ENCODE measurements around the gene DQX1. TPM values are rescaled to one million over a fixed set of nuclear protein-coding genes. Genes with fewer than 3 reads are reported as not detected.

Gene DQX1
- total RNA-seq, 3 donors from 2014 or later (not counting 1 experiment from before 2014, with no cell fraction given), result 0.21 to 0.43 TPM; not detected in 1

DNA sequence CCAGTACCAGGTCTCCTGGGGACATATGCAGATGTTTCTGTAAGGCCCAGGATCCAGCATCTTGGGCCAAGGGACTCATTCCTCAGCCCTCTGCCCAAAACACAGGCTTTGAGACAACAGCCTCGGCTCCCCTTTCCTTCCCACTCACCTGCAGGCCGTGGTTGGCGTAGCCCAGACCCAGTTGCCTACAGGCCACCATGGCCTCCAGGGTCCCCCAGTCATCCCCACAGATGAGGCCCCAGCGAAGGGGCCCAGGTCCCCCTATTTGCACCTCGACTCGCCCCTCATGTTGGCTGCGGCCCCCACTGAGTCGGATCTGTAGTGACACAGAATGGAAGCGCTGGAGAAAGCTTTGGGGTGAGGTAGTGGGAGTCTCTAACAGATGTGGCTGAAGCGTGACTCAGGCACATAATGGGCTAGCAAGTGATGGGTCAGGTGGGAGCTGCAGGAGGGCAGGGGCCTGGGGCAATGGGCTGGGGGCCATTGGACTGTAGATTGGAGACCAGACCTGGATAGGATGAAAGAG, 9.5 kb upstream of the DQX1 start:
- H3K36me3 ChIP-seq (ENCODE audit: control insufficient read depth, insufficient read depth, low read length), result peaks cover 13% of the 10 kb centered on the region
- no peak for ATAC-seq
- Mint-ChIP-seq H3K4me3 (no peak overlapping the region), H3K9me3 (no peaks in the 10 kb centered on the region), H3K36me3 (no peaks in the 10 kb centered on the region), H3K4me1 (peaks cover 15 to 19% of the 10 kb centered on the region in 2 donors), H3K27me3 (ENCODE audit: low read depth in 2 of 2) (peaks cover 21 to 26% of the 10 kb centered on the region in 2 donors), H3K27ac (no peak overlapping the region)
- no peak overlapping the region for H3K27ac ChIP-seq (ENCODE audit: low read length)
- TF ChIP-seq, protein P1, sequence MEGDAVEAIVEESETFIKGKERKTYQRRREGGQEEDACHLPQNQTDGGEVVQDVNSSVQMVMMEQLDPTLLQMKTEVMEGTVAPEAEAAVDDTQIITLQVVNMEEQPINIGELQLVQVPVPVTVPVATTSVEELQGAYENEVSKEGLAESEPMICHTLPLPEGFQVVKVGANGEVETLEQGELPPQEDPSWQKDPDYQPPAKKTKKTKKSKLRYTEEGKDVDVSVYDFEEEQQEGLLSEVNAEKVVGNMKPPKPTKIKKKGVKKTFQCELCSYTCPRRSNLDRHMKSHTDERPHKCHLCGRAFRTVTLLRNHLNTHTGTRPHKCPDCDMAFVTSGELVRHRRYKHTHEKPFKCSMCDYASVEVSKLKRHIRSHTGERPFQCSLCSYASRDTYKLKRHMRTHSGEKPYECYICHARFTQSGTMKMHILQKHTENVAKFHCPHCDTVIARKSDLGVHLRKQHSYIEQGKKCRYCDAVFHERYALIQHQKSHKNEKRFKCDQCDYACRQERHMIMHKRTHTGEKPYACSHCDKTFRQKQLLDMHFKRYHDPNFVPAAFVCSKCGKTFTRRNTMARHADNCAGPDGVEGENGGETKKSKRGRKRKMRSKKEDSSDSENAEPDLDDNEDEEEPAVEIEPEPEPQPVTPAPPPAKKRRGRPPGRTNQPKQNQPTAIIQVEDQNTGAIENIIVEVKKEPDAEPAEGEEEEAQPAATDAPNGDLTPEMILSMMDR (IDR thresholded peaks at IDR 0.05), result no peak
- H3K9me3 ChIP-seq (ENCODE audit: control insufficient read depth, insufficient read depth, low read length), result no peaks in the 10 kb centered on the region
- DNase-seq, result no peak
- no peak overlapping the region for H3K4me3 ChIP-seq (ENCODE audit: low read length)
- intact Hi-C loops (cut with micrococcal nuclease), result no loop called here
- peaks cover 21% of the 10 kb centered on the region for H3K4me1 ChIP-seq (ENCODE audit: control insufficient read depth, insufficient read depth, low read length)
- 91% methylated on average over 10 of the region's 10 CpGs for WGBS (ENCODE audit: insufficient coverage)
- H3K27me3 ChIP-seq (ENCODE audit: control insufficient read depth, insufficient read depth, low read length), result no peaks in the 10 kb centered on the region

GRCh38 chr2:74534411-74534810, 8.4 kb upstream of the DQX1 start:
- no peak overlapping the region for H3K27ac ChIP-seq (ENCODE audit: low read length)
- WGBS (ENCODE audit: insufficient coverage), result 97% methylated on average over 11 of the region's 12 CpGs
- peaks cover 13% of the 10 kb centered on the region for H3K36me3 ChIP-seq (ENCODE audit: control insufficient read depth, insufficient read depth, low read length)
- Mint-ChIP-seq H3K36me3 (no peaks in the 10 kb centered on the region), H3K27ac (no peak overlapping the region), H3K27me3 (ENCODE audit: low read depth in 2 of 2) (peaks cover 18 to 26% of the 10 kb centered on the region in 2 donors), H3K9me3 (no peaks in the 10 kb centered on the region), H3K4me3 (no peak overlapping the region), H3K4me1 (peaks cover 17 to 25% of the 10 kb centered on the region in 2 donors)
- no peaks in the 10 kb centered on the region for H3K9me3 ChIP-seq (ENCODE audit: control insufficient read depth, insufficient read depth, low read length)
- TF ChIP-seq, protein P1 (IDR thresholded peaks at IDR 0.05), result no peak
- ATAC-seq (no peak), DNase-seq (no peak)
- intact Hi-C loops (cut with micrococcal nuclease), result no loop called here
- no peak overlapping the region for H3K4me3 ChIP-seq (ENCODE audit: low read length)
- H3K4me1 ChIP-seq (ENCODE audit: control insufficient read depth, insufficient read depth, low read length), result peaks cover 20% of the 10 kb centered on the region
- no peaks in the 10 kb centered on the region for H3K27me3 ChIP-seq (ENCODE audit: control insufficient read depth, insufficient read depth, low read length)

GRCh38 chr2:74533464-74533863, 7.4 kb upstream of the DQX1 start:
- Histone ChIP-seq H3K4me3 (ENCODE audit: low read length) (no peak overlapping the region), H3K36me3 (ENCODE audit: control insufficient read depth, insufficient read depth, low read length) (peaks cover 13% of the 10 kb centered on the region), H3K4me1 (ENCODE audit: control insufficient read depth, insufficient read depth, low read length) (peaks cover 23% of the 10 kb centered on the region), H3K9me3 (ENCODE audit: control insufficient read depth, insufficient read depth, low read length) (no peaks in the 10 kb centered on the region), H3K27ac (ENCODE audit: low read length) (no peak overlapping the region), H3K27me3 (ENCODE audit: control insufficient read depth, insufficient read depth, low read length) (no peaks in the 10 kb centered on the region)
- no peak overlapping the region for H3K4me3 Mint-ChIP-seq
- peaks cover 12 to 16% of the 10 kb centered on the region in 2 donors for H3K27me3 Mint-ChIP-seq (ENCODE audit: low read depth in 2 of 2)
- TF ChIP-seq, protein P1 (IDR thresholded peaks at IDR 0.05), result no peak
- no peaks in the 10 kb centered on the region for H3K36me3 Mint-ChIP-seq
- H3K9me3 Mint-ChIP-seq, result no peaks in the 10 kb centered on the region
- ATAC-seq, result no peak
- no peak for DNase-seq
- no peak overlapping the region for H3K27ac Mint-ChIP-seq
- peaks cover 25 to 33% of the 10 kb centered on the region in 2 donors for H3K4me1 Mint-ChIP-seq
- intact Hi-C loops (cut with micrococcal nuclease), result loop anchor here (2.0 kb wide), 1 partner anchor 283 kb away; no protein-coding TSS in a partner anchor
- 96% methylated on average over 4 of the region's 4 CpGs for WGBS (ENCODE audit: insufficient coverage)

- H3K27me3 ChIP-seq (ENCODE audit: control insufficient read depth, insufficient read depth, low read length), result no peaks in the 10 kb centered on the region
- Mint-ChIP-seq H3K9me3 (no peaks in the 10 kb centered on the region), H3K4me3 (peak overlapping the region; percentile 58), H3K36me3 (no peaks in the 10 kb centered on the region), H3K27me3 (ENCODE audit: low read depth in 2 of 2) (peaks cover 3 to 4% of the 10 kb centered on the region in 2 donors), H3K27ac (peak overlapping the region; percentile 94 to 95), H3K4me1 (peaks cover 32 to 40% of the 10 kb centered on the region in 2 donors)
- ATAC-seq (no peak), DNase-seq (peak in 1 of 2 donors; percentile 72)
- intact Hi-C loops (cut with micrococcal nuclease), result loop anchor here (1.0 to 2.0 kb wide), 2 partner anchors 49 to 281 kb away; partner anchors contain the start of gene TTC31
- H3K27ac ChIP-seq (ENCODE audit: low read length), result no peak overlapping the region
- TF ChIP-seq, protein P1 (IDR thresholded peaks at IDR 0.05), result peak; percentile 39
- H3K36me3 ChIP-seq (ENCODE audit: control insufficient read depth, insufficient read depth, low read length), result peaks cover 23% of the 10 kb centered on the region
- peaks cover 31% of the 10 kb centered on the region for H3K4me1 ChIP-seq (ENCODE audit: control insufficient read depth, insufficient read depth, low read length)
- no peaks in the 10 kb centered on the region for H3K9me3 ChIP-seq (ENCODE audit: control insufficient read depth, insufficient read depth, low read length)
- H3K4me3 ChIP-seq (ENCODE audit: low read length), result no peak overlapping the region
These were observed 6.2 kb upstream of the DQX1 start for GRCh38 chr2:74532222-74532621.
